ENCODE data around the gene CCDC159.

The CCDC159 gene

GRCh38 chr19:11356676-11357550 lies 10.6 kb downstream of the CCDC159 start:
- Histone ChIP-seq H3K4me1 (peaks cover 4% of the 10 kb centered on the region; the same call in 1 of the 2 replicates), H3K4me3 (ENCODE audit: low read depth, low read length) (no peak overlapping the region), H3K9me3 (no peaks in the 10 kb centered on the region), H3K27me3 (no peaks in the 10 kb centered on the region), H3K36me3 (peaks cover 4% of the 10 kb centered on the region; the same call in 1 of the 2 replicates)
- DNase-seq = no peak
- TF ChIP-seq CTCF (IDR thresholded peaks at IDR 0.05; ENCODE audit: low read depth, low read length) = no peak

GRCh38 chr19:11359421-11359820 lies 13.1 kb downstream of the CCDC159 start:
- Histone ChIP-seq H3K36me3 (peaks cover 4% of the 10 kb centered on the region; the same call in 1 of the 2 replicates), H3K4me3 (ENCODE audit: low read depth, low read length) (no peak overlapping the region), H3K9me3 (no peaks in the 10 kb centered on the region), H3K4me1 (peaks cover 4% of the 10 kb centered on the region; the same call in 1 of the 2 replicates), H3K27me3 (no peaks in the 10 kb centered on the region)
- TF ChIP-seq CTCF (IDR thresholded peaks at IDR 0.05; ENCODE audit: low read depth, low read length) = no peak
- no peak for DNase-seq

- peak; percentile 63 for DNase-seq
- TF ChIP-seq CTCF (IDR thresholded peaks at IDR 0.05; ENCODE audit: low read depth, low read length) = no peak
- H3K4me3 ChIP-seq (ENCODE audit: low read depth, low read length) = no peak overlapping the region
- peaks cover 4% of the 10 kb centered on the region; the same call in 1 of the 2 replicates for H3K36me3 ChIP-seq
- H3K27me3 ChIP-seq = no peaks in the 10 kb centered on the region
- no peaks in the 10 kb centered on the region for H3K9me3 ChIP-seq
- no peaks in the 10 kb centered on the region for H3K4me1 ChIP-seq
Observed at GRCh38 chr19:11361037-11361770, 14.9 kb downstream of the CCDC159 start.

- Histone ChIP-seq H3K9me3 (no peaks in the 10 kb centered on the region), H3K4me1 (no peaks in the 10 kb centered on the region), H3K4me3 (ENCODE audit: low read depth, low read length) (no peak overlapping the region), H3K27me3 (no peaks in the 10 kb centered on the region), H3K36me3 (peaks cover 4% of the 10 kb centered on the region; the same call in 1 of the 2 replicates)
- DNase-seq = no peak
- no peak for TF ChIP-seq CTCF (IDR thresholded peaks at IDR 0.05; ENCODE audit: low read depth, low read length)
Observed at GRCh38 chr19:11361771-11362731, 15.7 kb downstream of the CCDC159 start.

GRCh38 chr19:11363881-11364280 lies 17.6 kb downstream of the CCDC159 start:
- H3K4me1 ChIP-seq = no peaks in the 10 kb centered on the region
- no peak for DNase-seq
- H3K9me3 ChIP-seq = no peaks in the 10 kb centered on the region
- H3K27me3 ChIP-seq = no peaks in the 10 kb centered on the region
- no peak overlapping the region for H3K4me3 ChIP-seq (ENCODE audit: low read depth, low read length)
- TF ChIP-seq CTCF (IDR thresholded peaks at IDR 0.05; ENCODE audit: low read depth, low read length) = no peak
- peaks cover 4% of the 10 kb centered on the region; the same call in 1 of the 2 replicates for H3K36me3 ChIP-seq
